GM19438 (cell line): ENCODE measurements around the gene ADAMTSL3.

Experiments used
- ATAC-seq: cut with Tn5 transposase; IDR thresholded peaks from one replicate; pipeline ENCODE4 v1.9.1; 2021; ENCODE audit warnings: low read depth; ENCODE audit not compliant: unreplicated experiment

ADAMTSL3 gene, protein sequence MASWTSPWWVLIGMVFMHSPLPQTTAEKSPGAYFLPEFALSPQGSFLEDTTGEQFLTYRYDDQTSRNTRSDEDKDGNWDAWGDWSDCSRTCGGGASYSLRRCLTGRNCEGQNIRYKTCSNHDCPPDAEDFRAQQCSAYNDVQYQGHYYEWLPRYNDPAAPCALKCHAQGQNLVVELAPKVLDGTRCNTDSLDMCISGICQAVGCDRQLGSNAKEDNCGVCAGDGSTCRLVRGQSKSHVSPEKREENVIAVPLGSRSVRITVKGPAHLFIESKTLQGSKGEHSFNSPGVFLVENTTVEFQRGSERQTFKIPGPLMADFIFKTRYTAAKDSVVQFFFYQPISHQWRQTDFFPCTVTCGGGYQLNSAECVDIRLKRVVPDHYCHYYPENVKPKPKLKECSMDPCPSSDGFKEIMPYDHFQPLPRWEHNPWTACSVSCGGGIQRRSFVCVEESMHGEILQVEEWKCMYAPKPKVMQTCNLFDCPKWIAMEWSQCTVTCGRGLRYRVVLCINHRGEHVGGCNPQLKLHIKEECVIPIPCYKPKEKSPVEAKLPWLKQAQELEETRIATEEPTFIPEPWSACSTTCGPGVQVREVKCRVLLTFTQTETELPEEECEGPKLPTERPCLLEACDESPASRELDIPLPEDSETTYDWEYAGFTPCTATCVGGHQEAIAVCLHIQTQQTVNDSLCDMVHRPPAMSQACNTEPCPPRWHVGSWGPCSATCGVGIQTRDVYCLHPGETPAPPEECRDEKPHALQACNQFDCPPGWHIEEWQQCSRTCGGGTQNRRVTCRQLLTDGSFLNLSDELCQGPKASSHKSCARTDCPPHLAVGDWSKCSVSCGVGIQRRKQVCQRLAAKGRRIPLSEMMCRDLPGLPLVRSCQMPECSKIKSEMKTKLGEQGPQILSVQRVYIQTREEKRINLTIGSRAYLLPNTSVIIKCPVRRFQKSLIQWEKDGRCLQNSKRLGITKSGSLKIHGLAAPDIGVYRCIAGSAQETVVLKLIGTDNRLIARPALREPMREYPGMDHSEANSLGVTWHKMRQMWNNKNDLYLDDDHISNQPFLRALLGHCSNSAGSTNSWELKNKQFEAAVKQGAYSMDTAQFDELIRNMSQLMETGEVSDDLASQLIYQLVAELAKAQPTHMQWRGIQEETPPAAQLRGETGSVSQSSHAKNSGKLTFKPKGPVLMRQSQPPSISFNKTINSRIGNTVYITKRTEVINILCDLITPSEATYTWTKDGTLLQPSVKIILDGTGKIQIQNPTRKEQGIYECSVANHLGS (N-terminal part only)

GRCh38 chr15:83653639-83654378 lies at the start of gene ADAMTSL3:
Gene ADAMTSL3 (plus strand): TSS chr15:83654123. CDS start chr15:83655762, 1,639 bp downstream.
- ATAC-seq = no peak

DNA sequence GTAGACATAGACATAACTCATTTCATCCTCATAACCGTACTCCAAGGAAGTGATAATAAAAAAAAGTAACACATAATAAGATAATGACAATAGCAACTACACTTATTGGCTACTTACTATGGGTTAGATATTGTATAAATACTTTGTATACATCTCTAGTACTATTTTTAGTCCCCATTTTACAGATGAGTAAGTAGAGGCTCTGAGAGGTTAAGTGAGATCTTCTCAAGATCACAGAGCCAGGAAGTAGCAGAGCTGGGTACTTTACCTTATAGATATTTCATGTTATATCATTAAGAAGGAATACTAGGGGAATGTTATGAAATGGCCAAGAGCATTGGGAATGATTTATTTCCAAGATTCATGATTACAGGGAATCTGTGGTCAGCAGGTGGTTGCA lies 49.4 kb upstream of the ADAMTSL3 start:
- no peak for ATAC-seq

DNA sequence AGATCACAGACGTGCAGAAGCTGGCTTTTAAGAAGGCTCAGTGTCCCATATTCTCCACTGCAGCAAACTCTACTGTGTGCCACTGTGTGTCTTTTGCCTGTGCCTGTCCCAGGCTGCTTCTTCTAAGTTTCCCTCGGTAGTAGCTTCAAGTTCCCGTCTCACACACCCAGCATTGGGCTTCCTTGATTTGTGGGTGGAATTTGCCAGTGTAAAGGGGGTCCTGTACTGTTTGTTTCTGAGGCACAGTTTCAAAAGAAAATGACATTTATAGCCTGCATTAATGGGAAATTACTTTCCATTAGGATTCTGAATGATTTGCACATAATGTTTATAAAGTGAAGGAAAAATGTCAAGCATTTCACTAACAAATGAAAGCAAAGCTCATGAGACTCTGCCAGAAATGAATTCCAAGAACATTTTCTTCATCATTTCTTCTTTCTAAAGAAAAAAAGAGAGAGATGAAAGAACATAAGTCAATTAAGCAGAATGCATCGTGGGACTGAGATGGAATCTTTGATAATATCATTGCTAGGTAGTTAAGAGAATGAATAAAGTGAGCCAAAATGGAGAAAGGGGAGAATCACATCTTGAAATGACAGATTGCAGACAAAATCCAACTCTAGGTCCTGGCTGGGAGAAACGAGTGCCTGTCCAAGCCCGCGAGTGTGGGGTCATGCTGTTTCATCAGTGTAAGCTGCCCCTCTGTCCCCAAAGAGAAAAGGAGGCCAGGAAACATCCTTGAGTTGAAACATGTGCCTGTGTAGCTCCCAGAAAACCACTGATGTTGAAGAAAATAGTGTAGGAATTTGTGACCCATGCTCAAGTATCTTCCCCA lies 48.6 kb upstream of the ADAMTSL3 start:
- ATAC-seq = no peak

- no peak for ATAC-seq
Observed at GRCh38 chr15:83610132-83610531, 43.8 kb upstream of the ADAMTSL3 start.

DNA sequence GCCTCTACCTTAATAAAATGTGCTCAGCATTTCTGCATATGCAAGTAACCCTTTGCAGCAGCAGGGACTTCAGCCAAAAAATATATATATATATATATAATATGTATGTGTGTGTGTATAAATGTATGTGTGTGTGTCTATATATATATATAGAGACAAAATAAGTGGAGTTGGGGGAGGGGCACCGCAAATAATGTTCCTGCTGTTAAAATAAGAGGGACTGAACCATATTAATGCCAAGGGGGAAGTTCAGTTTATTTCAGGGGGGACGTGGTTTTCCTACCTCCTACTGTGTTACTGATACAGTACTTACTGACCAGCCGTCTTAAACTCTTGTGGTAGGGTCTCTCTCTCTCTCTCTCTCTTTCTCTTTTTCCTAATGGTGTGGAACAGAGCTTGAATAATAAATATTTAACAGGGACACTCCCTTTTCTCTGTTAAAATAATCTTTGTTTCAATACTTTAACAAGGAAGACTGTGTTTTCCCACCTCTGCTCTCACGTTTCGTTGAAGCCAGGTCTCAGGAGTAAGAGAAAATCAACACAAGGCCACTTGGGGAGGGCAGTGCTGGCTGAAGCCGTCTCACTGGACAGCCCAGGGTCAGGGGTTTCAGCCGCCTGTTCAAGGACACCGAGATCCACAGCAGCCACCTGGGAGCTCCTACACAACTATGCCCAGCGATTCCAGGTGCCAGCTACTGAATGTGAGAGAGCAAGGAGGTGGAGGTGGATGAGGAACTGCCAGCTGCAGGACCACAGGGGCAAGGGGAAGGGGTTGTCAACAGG lies 42.8 kb upstream of the ADAMTSL3 start:
- ATAC-seq = no peak

- ATAC-seq = no peak
Observed at GRCh38 chr15:83612226-83612625, 41.7 kb upstream of the ADAMTSL3 start.

DNA sequence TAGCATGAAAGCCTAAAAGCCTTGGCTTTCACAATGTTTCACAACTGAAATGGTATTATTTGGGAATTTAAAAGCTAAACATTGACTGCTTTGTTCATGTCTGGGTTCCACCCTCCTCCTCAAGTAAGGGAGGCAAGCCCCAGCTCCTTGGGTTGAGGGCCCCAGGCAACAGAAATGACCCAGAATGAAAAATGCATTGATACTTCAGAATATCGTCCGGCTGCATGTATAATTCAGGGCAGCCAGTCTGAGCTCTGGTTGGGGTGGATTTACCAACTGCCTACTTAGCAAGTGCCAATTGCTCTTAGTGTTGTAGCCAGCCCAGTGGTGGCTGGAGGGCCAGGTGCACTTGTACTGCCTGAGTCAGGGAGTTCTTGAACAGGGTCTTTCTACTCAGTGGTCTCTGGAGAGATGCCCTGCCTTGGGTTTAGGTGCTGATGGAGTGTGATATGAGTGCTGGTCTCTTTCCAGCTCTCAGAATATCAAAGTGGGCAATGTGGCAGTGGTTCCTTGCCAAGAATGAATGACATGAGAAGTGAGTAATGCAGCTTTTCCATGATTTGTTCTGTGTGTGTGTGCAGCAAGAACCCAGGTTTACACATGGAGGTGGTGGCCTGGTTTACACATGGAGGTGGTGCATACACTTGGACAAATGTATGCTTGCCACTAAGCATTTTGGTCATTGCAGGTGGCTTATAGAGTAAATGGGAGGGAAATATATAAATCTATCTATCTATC lies 40.9 kb upstream of the ADAMTSL3 start:
- ATAC-seq = no peak

- no peak for ATAC-seq
Observed at GRCh38 chr15:83613714-83614113, 40.2 kb upstream of the ADAMTSL3 start.

DNA sequence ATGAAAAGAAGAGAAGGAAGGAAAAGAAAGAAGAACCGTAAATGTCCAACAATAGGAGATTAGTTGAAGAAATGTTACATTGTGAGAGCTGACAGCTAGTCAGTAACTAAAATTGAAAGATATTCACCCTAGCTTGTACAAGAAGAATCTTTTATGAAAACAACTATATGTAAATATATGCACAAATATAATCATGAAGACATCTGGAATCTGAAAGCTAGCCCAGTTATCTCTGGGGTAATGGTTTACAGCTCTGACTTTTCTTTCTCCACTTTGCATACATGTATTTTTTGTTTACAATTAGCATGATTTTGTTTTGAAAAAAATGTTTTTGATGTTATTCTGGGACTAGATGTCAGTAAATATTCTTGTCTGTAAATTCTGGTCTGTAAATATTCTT lies 37.1 kb upstream of the ADAMTSL3 start:
- no peak for ATAC-seq

GRCh38 chr15:83626171-83626802 lies 27.6 kb upstream of the ADAMTSL3 start:
- no peak for ATAC-seq

- no peak for ATAC-seq
Observed at GRCh38 chr15:83631534-83631933, 22.4 kb upstream of the ADAMTSL3 start.

DNA sequence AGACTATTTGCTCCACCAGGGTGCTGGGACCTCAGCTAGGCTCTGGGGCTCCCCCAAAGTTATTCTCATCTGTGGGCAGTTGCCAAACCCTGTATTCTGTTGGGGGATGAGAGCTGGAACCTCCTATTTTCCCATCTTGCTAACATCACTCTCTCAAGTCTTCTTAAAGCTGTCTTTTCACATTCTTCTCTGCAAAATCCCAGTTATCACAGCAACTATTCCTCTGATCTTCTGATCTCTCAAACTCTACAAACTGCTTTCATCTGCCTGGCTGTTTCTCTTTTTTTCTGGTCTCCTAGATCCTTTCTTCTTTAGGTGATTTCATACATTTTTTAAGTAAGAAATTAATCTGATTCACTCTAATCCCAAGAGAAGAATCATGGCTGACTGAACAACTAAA lies 10.7 kb upstream of the ADAMTSL3 start:
- no peak for ATAC-seq

GRCh38 chr15:83644439-83644838 lies 9.5 kb upstream of the ADAMTSL3 start:
- ATAC-seq = no peak

DNA sequence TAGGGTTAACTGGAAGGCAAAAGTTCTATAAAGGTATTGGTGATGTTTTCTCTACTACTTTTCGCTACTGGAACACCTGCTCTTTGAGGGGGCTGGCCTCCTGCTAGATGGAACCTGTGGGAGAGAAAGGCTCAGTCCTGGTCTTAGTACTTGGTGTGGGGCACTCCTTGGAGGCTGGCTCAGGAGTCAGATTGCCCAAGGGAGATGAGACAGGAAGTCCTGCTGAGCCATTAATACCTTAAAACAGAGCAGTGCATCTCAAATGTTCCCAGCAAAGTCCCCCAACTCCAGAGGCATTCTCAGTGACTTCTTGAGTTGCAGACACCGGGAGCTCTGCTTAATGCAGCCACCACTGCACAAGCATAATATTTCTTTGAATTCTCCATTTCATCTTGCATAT lies 3.1 kb upstream of the ADAMTSL3 start:
- ATAC-seq = no peak

DNA sequence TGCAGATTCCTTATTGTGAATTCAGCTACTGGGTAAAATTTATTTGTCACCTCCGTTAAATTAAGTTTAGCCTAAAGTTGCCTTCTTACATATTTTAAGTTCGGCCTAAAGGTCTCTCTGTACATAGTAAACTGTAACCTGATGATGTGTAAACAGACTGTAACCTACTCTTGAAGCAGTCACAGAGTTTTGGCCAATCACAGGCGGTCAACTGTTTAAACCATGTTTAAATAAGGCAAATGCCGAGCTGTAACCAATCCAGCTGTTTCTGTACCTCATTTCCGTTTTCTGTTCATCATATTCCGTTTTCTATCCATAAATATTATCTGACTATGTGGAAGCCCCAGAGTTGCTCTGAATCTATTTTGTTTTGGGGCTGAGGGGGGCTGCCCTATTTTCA lies 2.4 kb upstream of the ADAMTSL3 start:
- ATAC-seq = no peak

DNA sequence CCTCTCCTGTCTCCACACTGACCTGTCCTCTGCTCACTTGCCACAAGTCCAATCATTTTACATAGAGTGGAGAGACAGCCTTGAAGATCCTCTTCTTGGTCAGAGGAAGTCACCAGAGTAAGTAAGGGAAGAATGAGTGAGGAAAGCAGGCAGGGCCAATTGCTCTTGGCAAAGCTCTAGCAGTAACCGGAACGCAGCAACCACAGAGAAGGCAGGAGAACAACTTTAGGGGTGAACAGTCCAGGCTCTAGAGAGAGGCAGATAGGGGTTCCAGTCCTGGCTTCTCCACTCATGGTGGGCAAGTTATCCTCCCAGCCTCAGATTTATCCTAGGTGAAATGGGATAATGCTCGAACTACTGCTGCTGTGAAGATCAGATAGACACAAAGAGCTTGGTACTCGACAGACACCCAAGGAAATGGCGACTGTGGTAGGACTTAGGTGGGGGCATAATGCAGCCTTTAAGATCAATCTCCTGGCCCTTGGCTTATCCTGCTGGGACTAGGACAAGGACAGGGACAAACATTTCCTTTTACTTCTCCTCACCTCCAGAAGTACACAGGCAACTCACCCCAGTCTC lies 1.2 kb upstream of the ADAMTSL3 start:
- no peak for ATAC-seq

- no peak for ATAC-seq
Observed at GRCh38 chr15:83653288-83653638, 660 bp upstream of the ADAMTSL3 start.
